Omental fat pad (tissue), 4 donors: ENCODE data around the gene ANO6. TPM values are rescaled to one million over a fixed set of nuclear protein-coding genes. Genes with fewer than 3 reads are reported as not detected.
A peak's percentile ranks its signal among the peaks of the same experiment; 100 is the strongest.

ENCODE experiments used
- ATAC-seq: fragments of 150-250 bp; one replicate; pipeline ENCODE4 v1.9.1; 2016; ENCODE audit warnings: mild to moderate bottlenecking, moderate library complexity; ENCODE audit not compliant: low FRiP score
- DNase-seq: peaks from one replicate; pipeline ENCODE4 v3.0.0-alpha.2; 2019; ENCODE audit warnings: low spot score
- CTCF ChIP-seq, 3 donors: fragments of 450-650 bp; IDR thresholded peaks; one replicate each; pipeline ENCODE4 v1.5.1; 2016 to 2017; ENCODE audit warnings: antibody characterized with exemption in 3 of 3, mild to moderate bottlenecking in 3 of 3, moderate library complexity in 2 of 3
- total RNA-seq, 4 donors: library from RNA; depleted of rRNA; stranded (reverse); fragments of >200 nt; gene quantifications; one replicate each; pipeline ENCODE4 v1.1.0, GENCODE V29; 2016

The ANO6 gene
- total RNA-seq, 4 donors from 2014 or later: 88.8 to 189 (median 105) TPM

- no peak for DNase-seq
- ATAC-seq: no peak
- no peak for TF ChIP-seq CTCF (IDR thresholded peaks at IDR 0.05)
Measured at GRCh38 chr12:45409966-45410365, 194.1 kb downstream of the ANO6 start.

- DNase-seq (no peak), ATAC-seq (no peak)
- no peak for TF ChIP-seq CTCF (IDR thresholded peaks at IDR 0.05)
Measured at GRCh38 chr12:45411626-45412025, 195.7 kb downstream of the ANO6 start.

DNA sequence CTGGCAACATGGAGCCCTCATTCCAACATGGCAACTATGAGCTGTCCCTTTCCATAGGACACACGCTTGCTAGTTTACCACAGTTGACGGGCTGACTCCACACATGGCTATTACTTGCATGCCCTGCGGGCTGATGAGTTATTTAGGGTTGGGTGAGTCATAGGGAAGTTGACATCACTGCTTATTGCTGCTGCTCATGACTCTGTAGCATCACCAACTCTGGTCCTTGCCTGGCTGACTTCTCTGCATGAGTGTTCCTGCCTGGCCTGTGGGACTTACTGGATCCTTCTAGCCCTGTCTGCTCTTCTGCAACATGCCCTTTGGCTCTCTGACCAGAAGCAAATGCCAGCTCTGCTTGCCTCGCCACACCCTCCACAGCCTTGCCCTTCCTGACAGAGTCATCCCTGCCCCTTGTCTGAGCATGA is 199.5 kb downstream of the ANO6 start:
- ATAC-seq: peak; percentile 85

GRCh38 chr12:45416126-45416525 is 200.2 kb downstream of the ANO6 start:
- no peak for TF ChIP-seq CTCF (IDR thresholded peaks at IDR 0.05)
- DNase-seq (no peak), ATAC-seq (no peak)

More for the DNA sequence above, 199.5 kb downstream of the ANO6 start:
- no peak for DNase-seq
- TF ChIP-seq CTCF (IDR thresholded peaks at IDR 0.05): no peak

GRCh38 chr12:45418520-45418919 is 202.6 kb downstream of the ANO6 start:
- ATAC-seq: no peak
- no peak for TF ChIP-seq CTCF (IDR thresholded peaks at IDR 0.05)

GRCh38 chr12:45419317-45419814 is 203.5 kb downstream of the ANO6 start:
- DNase-seq (no peak), ATAC-seq (no peak)

More at GRCh38 chr12:45418520-45418919, 202.6 kb downstream of the ANO6 start:
- no peak for DNase-seq

More at GRCh38 chr12:45419317-45419814, 203.5 kb downstream of the ANO6 start:
- TF ChIP-seq CTCF (IDR thresholded peaks at IDR 0.05): no peak
